ENCODE results near the gene SSH3.

- TF ChIP-seq JUND (IDR thresholded peaks at IDR 0.05), result no peak
- no peak for TF ChIP-seq REST (IDR thresholded peaks at IDR 0.05; ENCODE audit: low read depth)
- no peak for TF ChIP-seq CTCF (IDR thresholded peaks at IDR 0.05 in 2 of 3, conservative IDR thresholded peaks at IDR 0.05 in 1 of 3; ENCODE audit: borderline replicate concordance in 1 of 3, insufficient read depth in 1 of 3, low read depth in 2 of 3, low read length in 2 of 3)
- TF ChIP-seq SIN3A (IDR thresholded peaks at IDR 0.05; ENCODE audit: low read depth), result no peak
- no peak for TF ChIP-seq EZH2phosphoT487 (IDR thresholded peaks at IDR 0.05; ENCODE audit: borderline replicate concordance)
- no peak for TF ChIP-seq SP1 (IDR thresholded peaks at IDR 0.05; ENCODE audit: low read depth)
- no peak for TF ChIP-seq EGR1 (IDR thresholded peaks at IDR 0.05; ENCODE audit: low read depth)
- TF ChIP-seq POLR2A (IDR thresholded peaks at IDR 0.05; ENCODE audit: borderline replicate concordance, extremely low read depth, insufficient read depth, insufficient read length), result no peak
- TF ChIP-seq RAD21 (IDR thresholded peaks at IDR 0.05; ENCODE audit: low read depth), result no peak
- no peak for TF ChIP-seq SRF (IDR thresholded peaks at IDR 0.05; ENCODE audit: low read depth)
These were observed 48.0 kb upstream of the SSH3 start for GRCh38 chr11:67255353-67255752.

Measured in HCT116 (cell line).